GM10847 (cell line): ENCODE results near the gene SCUBE3.

Experiments used
- POLR2A ChIP-seq: IDR thresholded peaks from 2 replicates; pipeline ENCODE4 v1.6.1; 2011; ENCODE audit not compliant: insufficient read length; ENCODE audit errors: extremely low read depth

SCUBE3 gene

DNA sequence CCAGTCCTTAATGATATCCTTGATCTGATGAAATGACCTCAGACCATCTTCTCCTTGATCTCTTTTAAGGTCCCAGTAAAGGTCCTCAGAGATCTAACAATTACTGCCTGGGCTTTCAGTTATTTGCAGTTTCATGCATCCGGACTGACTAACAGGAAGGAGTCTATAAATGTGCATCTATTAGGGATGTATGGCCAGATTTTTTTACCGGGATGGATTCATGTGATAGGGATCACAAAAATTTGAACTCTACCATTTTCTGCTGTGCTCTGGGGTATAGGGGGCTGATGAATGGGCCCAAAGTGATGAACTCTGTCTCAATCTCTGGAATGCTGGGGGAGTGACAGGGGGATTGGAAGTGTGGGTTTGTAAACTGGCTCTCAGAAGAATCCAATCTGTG, 36.2 kb upstream of the SCUBE3 start:
- no peak for TF ChIP-seq POLR2A

DNA sequence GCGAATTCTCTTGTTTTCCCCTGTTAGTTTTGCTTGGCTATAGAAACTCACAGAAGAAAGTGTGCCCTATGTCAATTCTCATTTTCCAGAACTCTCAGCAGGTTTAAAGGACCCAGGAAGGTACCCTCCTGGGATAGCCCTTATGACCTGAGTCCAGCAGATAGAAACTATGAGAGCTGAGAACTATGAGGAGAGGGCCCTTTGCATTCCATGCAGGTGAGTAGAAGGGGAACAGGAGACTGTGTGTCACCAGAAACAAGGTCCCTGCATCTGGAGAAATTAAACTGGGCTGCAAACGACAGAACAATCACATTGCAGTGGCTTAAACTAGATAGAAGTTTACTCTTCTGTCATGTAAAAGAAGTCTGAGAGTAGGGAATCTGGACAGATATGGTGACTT, 35.7 kb upstream of the SCUBE3 start:
- TF ChIP-seq POLR2A, result no peak

DNA sequence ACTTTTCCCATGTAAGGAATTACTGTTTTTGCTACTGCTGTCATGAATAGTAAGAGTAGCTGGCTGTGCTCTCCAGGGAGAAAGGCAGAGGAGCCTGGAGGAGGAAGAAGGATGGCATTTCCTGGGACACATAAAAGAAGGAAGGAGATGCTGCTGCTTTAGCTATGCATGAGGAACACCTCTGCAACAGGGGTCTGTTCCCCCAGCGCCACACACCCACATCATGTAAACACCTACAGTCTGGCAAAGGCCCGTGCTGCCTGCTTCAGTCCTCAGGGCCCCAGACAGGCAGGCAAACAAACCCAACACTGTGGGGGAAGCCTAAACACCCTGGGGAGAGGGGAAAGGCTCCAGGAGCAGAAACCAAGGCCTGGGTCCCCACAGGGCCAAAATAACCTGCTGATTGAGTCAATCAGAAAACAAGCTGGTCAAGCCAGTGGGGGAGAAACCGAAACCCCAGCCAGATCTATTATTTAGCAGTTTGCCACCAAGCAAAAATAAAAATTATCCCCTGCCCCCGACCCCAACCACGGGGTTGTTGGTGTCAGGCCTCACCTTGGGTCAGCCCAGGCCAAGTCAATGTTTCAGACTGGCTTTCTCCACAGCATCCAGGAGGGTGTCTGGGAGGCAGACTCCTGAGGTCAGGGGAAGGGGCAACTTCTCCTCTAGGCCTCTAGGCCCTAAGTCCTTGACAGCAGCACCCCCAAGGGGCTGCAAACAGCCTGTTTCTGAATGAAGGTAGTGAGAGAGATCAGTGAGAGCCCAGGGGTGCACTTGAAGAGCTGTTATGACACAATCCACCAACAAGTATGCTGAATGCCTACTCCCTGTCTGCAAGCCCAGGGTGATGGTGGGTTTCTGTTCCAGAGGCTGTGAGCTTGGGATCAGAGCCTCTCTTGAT, 34.6 kb upstream of the SCUBE3 start:
- no peak for TF ChIP-seq POLR2A

DNA sequence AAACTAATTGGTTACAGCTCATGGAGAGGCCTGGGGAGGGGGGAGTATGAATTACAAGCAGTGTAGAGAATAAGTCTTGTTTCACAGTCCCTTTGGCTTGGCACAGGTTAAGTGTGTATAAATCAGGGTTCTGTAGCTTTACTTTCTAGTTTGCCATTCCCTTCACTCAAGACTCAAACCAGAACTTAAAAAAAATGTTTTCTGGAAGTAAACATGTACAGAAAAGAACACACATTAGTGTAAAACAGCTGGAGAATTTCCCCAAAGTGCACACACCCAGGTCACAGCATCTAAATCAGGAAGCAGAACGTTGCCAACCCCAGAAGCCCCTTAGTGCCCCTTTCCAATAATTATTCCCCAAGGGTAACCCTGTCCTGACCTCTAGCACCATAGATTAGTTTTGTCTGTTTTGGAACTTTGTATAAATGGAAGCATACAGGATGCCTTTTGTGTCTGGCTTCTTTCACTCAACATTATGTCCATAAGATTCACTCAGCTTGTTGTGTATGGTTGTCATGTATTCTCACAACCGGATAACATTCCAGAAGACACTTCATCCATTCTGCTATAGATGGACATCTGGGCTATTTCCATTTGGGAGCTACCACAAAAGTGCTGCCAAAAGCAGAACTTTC, 33.7 kb upstream of the SCUBE3 start:
- no peak for TF ChIP-seq POLR2A

DNA sequence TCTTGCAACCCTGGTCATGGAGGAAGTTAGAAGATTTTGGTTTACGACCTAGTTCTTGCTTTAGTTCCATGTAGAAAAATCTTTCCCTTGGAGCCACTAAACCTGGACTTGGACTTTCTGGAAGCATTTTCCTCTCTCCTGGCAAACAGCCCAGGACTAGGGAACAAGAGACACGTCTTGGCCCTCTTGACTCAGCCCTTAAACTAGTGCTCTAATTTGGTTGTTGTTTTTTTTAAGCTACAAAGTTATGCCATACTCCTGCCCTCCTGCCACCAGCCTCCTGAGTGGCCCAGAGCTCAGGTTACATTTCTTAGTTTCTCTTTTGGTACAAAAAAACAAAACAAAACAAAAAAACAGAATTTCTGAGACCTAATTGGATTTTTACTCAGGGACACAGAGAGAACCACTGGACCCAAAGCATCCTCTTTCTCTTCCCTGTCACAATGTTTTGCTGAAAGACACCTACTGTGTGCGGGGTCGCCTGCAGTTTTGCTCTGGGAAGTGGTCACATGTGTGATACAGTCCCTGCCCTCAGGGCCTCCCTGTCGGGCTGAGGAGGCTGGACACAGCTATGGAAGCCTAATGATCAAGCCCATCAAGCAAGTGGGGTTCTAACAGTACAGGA, 32.3 kb upstream of the SCUBE3 start:
- TF ChIP-seq POLR2A, result no peak

DNA sequence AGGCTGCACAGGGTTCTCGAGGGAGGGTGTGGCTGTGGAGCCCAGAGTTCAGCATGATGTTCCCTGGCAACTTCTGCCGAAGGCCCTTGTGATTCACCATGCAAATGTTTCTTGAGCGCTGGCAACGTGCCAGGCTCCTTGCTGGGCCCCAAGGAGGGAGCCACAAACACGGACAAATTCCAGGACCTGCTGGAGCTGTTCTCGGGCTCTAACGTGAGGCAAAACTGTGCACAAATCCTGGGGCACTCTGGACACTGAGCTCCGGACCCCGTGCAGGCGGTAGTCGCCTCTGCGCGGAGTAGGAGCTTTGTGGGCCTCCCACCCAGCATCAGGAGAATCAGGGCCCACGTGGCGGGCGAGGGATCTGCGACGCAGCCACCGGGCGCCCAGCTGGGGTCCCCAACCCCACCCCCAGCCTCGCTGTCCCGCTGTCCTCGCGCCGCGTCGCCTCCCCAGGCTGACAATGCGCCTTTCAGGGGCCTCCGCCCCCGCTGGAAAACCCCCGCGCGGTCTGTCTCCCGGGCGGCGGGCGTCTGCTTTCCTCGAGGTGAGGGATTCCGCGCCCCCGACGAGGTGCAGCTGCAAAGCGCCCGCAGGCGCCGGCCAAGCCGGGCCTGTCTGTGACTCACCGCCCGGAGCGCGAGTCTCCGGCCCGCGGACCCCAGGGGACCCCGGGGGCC, 31.7 kb upstream of the SCUBE3 start:
- no peak for TF ChIP-seq POLR2A

DNA sequence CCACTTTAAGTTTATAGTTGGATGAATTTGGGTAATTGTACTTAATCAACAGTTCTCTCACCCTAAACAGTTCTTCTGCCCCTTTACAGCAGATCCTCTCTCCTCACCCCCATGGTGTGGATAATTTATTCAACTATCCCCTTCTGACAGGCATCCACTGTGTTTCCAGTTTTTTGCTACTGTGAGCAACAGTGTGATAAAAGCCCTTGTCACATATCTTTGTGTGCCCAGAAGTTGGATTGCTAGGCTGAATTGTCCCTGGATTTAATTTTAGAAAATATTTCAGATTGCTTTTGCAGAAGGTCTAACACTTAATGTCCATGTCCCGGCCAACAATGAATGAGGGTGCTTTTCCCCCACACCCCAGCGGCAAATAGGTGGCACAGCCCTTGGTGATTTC, 30.5 kb upstream of the SCUBE3 start:
- TF ChIP-seq POLR2A, result no peak

DNA sequence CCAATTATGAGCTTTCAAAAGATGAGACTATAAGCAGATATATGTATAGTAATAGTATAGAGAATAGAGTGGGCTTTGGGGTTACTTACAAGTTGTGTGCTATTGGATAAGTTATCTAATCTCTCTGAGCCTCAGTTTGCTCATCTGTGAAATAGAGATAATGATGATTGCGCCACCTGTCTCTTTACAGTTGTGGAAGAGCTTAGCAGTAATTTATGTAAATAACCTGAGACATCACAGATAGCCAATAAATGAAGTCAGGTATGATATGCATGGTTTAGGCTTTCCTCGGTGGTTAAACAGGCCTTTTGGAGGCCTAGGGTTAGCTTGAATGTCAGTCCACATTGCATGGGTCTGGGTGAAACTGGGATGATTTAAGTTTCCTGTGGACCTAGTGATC, 29.8 kb upstream of the SCUBE3 start:
- no peak for TF ChIP-seq POLR2A

DNA sequence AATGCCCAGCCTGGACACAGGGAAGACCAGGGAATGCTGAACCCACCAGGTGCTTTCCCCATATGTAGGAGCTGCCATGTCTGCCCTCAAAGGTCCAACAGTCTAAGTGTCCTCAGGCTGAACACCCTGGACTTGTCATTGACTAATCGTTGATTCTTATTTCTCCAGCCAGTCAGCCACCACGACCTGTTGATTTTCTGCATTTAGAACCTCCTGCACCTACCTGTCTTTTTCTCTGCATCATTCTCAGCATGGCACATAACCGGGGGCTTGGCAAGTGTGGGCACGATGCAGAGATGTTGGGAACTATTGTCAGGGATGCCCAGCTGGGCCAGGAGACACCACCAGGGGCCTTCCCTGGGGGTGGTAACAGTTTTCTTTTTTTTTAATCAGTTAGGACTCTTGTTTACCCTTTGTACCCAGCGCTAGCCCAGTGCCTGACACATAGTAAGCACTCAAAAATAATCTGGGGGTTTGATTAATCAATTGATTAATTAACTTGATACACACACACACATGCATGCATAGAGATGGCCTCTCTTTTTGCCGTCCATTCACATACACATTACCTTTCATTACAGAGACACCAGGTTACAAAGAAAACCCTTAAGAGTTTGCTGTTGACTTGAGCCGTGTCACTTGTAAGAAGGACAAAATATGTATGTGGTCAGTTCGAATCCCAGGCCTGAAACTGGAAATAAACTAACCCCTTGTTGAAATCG, 29.0 kb upstream of the SCUBE3 start:
- no peak for TF ChIP-seq POLR2A

DNA sequence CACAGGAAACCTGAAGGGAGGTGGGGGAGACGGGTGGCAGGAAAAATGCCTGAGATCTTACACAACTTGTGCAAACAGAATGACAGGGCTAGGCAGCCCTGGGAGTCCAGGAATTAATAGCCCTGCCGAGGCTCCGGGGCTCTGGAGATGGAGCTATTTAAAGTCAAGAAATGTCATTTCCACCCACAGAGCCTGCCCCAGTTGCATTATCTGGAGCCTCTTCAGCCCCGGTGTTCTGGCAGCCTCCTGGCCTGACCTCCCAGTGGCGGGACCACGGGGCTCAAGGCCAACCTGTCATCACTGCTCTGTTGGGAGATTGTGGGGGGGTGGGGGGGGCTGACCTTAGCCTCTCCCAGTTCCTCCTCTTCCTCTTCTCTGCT, 28.5 kb upstream of the SCUBE3 start:
- no peak for TF ChIP-seq POLR2A

DNA sequence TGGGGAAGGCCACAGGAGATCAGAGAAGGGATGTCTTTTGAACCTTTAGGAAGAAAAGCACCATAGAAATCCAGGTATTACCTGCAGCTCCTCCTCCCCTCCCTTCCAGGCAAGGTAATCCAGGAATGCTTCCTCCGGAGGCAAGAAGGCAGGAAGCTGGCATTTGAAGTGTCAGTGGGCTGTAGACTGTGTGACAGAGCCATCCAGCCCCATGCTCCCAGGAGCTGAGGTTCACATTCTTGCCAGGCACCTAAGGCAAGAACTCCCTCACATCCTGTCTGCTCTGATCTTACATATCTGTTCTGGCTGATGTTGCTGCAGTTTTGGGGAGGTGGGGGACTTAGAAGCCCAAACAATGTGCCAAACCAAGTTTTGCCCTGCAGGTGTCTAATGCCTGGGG, 27.8 kb upstream of the SCUBE3 start:
- no peak for TF ChIP-seq POLR2A

DNA sequence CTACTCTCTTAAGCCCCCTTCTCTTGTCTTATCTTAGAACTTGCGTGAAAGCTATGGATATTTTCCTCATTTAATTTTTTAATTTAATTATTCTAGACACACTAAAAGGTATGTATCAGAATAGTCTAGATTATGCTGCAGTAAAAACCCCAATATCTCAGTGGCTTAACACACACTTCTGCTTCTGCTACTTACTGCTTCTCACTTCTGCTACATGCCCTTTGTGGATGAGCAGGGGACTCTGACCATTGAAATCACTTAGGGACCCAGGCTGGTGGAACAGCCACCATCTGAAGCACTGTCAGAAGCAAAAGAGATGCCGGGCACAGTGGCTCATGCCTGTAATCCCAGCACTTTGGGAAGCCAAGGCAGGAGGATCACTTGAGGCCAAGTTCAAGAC, 27.2 kb upstream of the SCUBE3 start:
- TF ChIP-seq POLR2A, result no peak

DNA sequence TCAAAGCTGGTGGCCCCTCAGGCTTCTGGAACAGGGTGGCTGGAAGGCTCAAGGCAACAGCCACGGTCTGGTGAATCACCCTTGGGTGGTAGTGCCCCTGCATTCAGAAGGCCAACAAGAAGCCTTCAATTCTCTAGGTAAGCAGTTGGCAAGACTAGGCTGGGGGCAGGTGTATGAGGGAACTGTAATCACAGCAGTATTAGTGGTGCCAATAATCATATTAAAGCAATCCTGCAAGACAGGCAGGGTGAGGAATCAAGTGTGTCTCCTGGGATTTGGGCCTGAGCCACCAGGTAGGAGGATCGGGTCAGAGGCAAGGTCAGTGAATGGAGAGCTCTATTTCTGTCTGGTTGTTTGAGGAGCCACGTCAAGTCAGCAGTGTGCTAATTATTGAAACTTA, 24.9 kb upstream of the SCUBE3 start:
- TF ChIP-seq POLR2A, result no peak

DNA sequence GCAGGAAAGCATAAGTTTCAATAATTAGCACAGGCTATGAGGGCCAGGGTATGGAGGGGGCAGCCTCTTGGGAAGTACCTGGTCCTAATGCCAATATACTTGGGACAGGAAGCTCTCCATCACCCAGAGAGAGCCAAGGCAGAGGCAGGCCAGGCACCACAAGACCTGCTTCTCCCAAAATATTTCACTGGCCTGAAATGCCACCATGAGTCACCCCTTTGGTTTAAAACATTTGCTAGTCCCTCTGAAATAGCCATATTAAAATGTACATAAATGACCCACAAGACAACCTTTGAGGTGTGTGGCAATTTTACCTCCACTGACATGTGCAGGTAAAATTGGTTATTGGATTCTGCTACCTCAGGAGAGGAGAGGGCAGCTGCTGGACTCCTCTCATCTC, 23.4 kb upstream of the SCUBE3 start:
- no peak for TF ChIP-seq POLR2A

DNA sequence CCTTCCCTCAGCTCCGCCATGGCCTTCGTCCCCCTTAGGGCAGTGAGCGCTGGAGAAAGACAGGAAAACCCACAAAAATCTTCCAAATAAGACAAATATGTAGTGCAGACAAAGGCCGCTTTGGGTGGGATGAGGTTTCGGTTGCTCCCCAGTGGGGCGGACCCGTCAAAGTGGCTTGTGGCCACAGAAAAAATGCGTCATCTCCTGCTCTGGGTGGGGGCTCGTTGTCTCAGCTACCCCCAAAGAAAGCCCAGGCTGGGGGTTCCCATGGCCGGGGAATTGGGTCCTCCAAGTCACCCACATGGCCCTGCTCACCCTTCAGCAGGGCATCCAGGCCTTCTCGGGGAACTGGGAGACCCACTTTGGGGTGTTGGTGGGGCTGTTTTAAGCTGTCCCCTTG, 21.9 kb upstream of the SCUBE3 start:
- no peak for TF ChIP-seq POLR2A
